Raji (cell line): ENCODE data around the gene PLEK.
A peak's percentile ranks its signal among the peaks of the same experiment; 100 is the strongest.

ENCODE experiments used
- POLR2A ChIP-seq: IDR thresholded peaks from 2 replicates; pipeline ENCODE4 v1.6.1; 2011; ENCODE audit warnings: low read depth, low read length, control low read depth; ENCODE audit not compliant: insufficient read depth

The PLEK gene

GRCh38 chr2:68416081-68416675, 51.1 kb downstream of the PLEK start:
- no peak for TF ChIP-seq POLR2A

- peak; percentile 47; the same call in 1 of the 2 replicates for TF ChIP-seq POLR2A
These were observed 52.8 kb downstream of the PLEK start for GRCh38 chr2:68417926-68418325.

- TF ChIP-seq POLR2A: no peak
These were observed 53.3 kb downstream of the PLEK start for GRCh38 chr2:68418419-68418818.

- peak; percentile 44; the same call in 1 of the 2 replicates for TF ChIP-seq POLR2A
These were observed 53.8 kb downstream of the PLEK start for GRCh38 chr2:68418855-68419254.

- TF ChIP-seq POLR2A: no peak
These were observed 55.3 kb downstream of the PLEK start for GRCh38 chr2:68420254-68420910.

- no peak for TF ChIP-seq POLR2A
These were observed 59.0 kb downstream of the PLEK start for GRCh38 chr2:68423966-68424650.

- no peak for TF ChIP-seq POLR2A
These were observed 60.4 kb downstream of the PLEK start for GRCh38 chr2:68425503-68425902.

- peak; percentile 39; the same call in 1 of the 2 replicates for TF ChIP-seq POLR2A
These were observed 61.4 kb downstream of the PLEK start for GRCh38 chr2:68426446-68426845.

- peak; percentile 61 for TF ChIP-seq POLR2A
These were observed 61.9 kb downstream of the PLEK start for GRCh38 chr2:68426848-68427579.

GRCh38 chr2:68428126-68428525, 63.0 kb downstream of the PLEK start:
- no peak for TF ChIP-seq POLR2A

- no peak for TF ChIP-seq POLR2A
These were observed 63.7 kb downstream of the PLEK start for GRCh38 chr2:68428746-68429145.

- no peak for TF ChIP-seq POLR2A
These were observed 64.3 kb downstream of the PLEK start for GRCh38 chr2:68429311-68429826.

GRCh38 chr2:68431316-68431972, 66.4 kb downstream of the PLEK start:
- TF ChIP-seq POLR2A: no peak

GRCh38 chr2:68432696-68433658, 67.9 kb downstream of the PLEK start:
- TF ChIP-seq POLR2A: no peak
